Esophagus squamous epithelium (tissue), 4 donors: ENCODE measurements around the gene ERC1.

ENCODE experiments used
- CTCF ChIP-seq, 6 experiments: fragments of 450-650 bp in 4 of 6; fragments of 200-600 bp in 2 of 6; sonication (generic) in 2 of 6; IDR thresholded peaks; one replicate each; pipeline ENCODE4 v1.5.1; 2016 to 2019; ENCODE audit warnings: antibody characterized with exemption in 6 of 6, mild to moderate bottlenecking in 4 of 6, moderate library complexity in 4 of 6
- POLR2A ChIP-seq, 4 donors: fragments of 450-650 bp; IDR thresholded peaks; one replicate each; pipeline ENCODE4 v1.6.1; 2017; ENCODE audit warnings: antibody characterized with exemption in 4 of 4, mild to moderate bottlenecking in 4 of 4, moderate library complexity in 3 of 4

DNA sequence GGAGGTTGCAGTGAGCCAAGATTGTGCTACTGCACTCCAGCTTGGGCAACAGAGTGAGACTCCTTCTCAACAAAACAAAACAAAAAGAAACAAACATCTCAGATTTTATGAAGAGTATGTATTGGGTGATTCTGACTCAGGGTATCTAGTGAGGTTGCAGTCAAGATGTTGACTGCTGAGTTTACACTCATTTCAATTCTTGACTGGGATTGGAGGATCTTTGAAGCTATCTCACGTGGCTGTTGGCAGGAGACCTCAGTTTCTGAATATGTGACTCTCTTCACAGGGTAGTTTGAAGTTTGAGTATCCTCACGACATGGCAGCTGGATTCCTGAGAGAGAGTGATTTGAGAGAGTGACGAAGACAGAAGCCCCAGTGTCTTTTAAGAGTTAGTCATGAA, 29.4 kb downstream of the ERC1 start:
- TF ChIP-seq CTCF (IDR thresholded peaks at IDR 0.05) (no peak), POLR2A (IDR thresholded peaks at IDR 0.05) (no peak)
